Endodermal cell (in vitro differentiated cells): Measurements from ENCODE around the gene YAE1. TPM values are rescaled to one million over a fixed set of nuclear protein-coding genes. Genes with fewer than 3 reads are reported as not detected.

ENCODE experiments used
- DNase-seq: peaks from one replicate; pipeline ENCODE4 v3.0.0-alpha.2; 2017
- H3K27ac ChIP-seq: 2 replicates; pipeline ENCODE4 v1.5.1; 2013; ENCODE audit warnings: mild to moderate bottlenecking, low read depth, low read length, moderate library complexity
- H3K27me3 ChIP-seq: 2 replicates; pipeline ENCODE4 v1.6.1; 2013; ENCODE audit warnings: mild to moderate bottlenecking, low read length, moderate library complexity; ENCODE audit not compliant: insufficient read depth, control insufficient read depth, poor library complexity, severe bottlenecking
- H3K36me3 ChIP-seq: 2 replicates; pipeline ENCODE4 v1.7.0; 2013; ENCODE audit warnings: mild to moderate bottlenecking, low read length, moderate library complexity; ENCODE audit not compliant: control insufficient read depth, insufficient read depth
- H3K4me1 ChIP-seq: one replicate; pipeline ENCODE4 v1.7.0; 2013; ENCODE audit warnings: low read length; ENCODE audit not compliant: control insufficient read depth, insufficient read depth
- H3K4me3 ChIP-seq: 2 replicates; pipeline ENCODE4 v1.5.1; 2013; ENCODE audit warnings: mild to moderate bottlenecking, low read length, moderate library complexity
- H3K9ac ChIP-seq: 2 replicates; pipeline ENCODE4 v1.6.1; 2013; ENCODE audit warnings: mild to moderate bottlenecking, low read length, moderate library complexity; ENCODE audit not compliant: poor library complexity, severe bottlenecking; ENCODE audit errors: extremely low read depth
- H3K9me3 ChIP-seq: 2 replicates; pipeline ENCODE4 v1.6.1; 2013; ENCODE audit warnings: mild to moderate bottlenecking, low read length, moderate library complexity; ENCODE audit not compliant: control insufficient read depth
- H3K27ac Mint-ChIP-seq: 2 replicates; pipeline ENCODE4 v1.8.0; 2020; ENCODE audit warnings: mixed read lengths
- H3K27me3 Mint-ChIP-seq: 2 replicates; pipeline ENCODE4 v1.8.0; 2021; ENCODE audit warnings: mild to moderate bottlenecking, mixed read lengths; ENCODE audit not compliant: insufficient read depth
- H3K36me3 Mint-ChIP-seq: 2 replicates; pipeline ENCODE4 v1.8.0; 2020; ENCODE audit warnings: low read depth, mixed read lengths
- H3K4me1 Mint-ChIP-seq: 2 replicates; pipeline ENCODE4 v1.8.0; 2020; ENCODE audit warnings: mixed read lengths
- H3K4me3 Mint-ChIP-seq: 2 replicates; pipeline ENCODE4 v1.8.0; 2020; ENCODE audit warnings: mild to moderate bottlenecking, moderate library complexity, mixed read lengths
- H3K9me3 Mint-ChIP-seq: 2 replicates; pipeline ENCODE4 v1.8.0; 2020; ENCODE audit warnings: mild to moderate bottlenecking, mixed read lengths
- CTCF ChIP-seq: fragments of 200-600 bp; sonication (generic); conservative IDR thresholded peaks from 2 replicates; pipeline ENCODE4 v1.5.0; 2021; ENCODE audit warnings: antibody characterized with exemption, mild to moderate bottlenecking
- WGBS, 2 experiments: methylation state at CpG; one replicate each; pipeline versions ENCODE4 v1.1.5 to v1.1.7; 2013; ENCODE audit warnings: missing lambda C conversion rate in 2 of 2, mixed read lengths in 1 of 2; ENCODE audit not compliant: insufficient coverage in 1 of 2, insufficient read length in 1 of 2; 5-methylcytosine and 5-hydroxymethylcytosine counted together
- total RNA-seq, 2 donors: library from RNA; stranded (reverse); fragmentation: NEBNext Ultra II Directional in 1 of 2; extraction: Animal tissue kit (Norgen Biotek cat#: 25700) in 1 of 2; gene quantifications; 2 replicates in 1 of 2; 3 replicates in 1 of 2; pipeline ENCODE4 v1.2.1, GENCODE V29; 2021

The YAE1 gene
- total RNA-seq, 2 donors from 2014 or later: 20.9 to 30.0 TPM

- DNase-seq: no peak
- Mint-ChIP-seq H3K27me3 (peaks cover 19% of the 10 kb centered on the region), H3K36me3 (no peaks in the 10 kb centered on the region), H3K4me1 (peaks cover 13% of the 10 kb centered on the region), H3K4me3 (no peak overlapping the region), H3K9me3 (no peaks in the 10 kb centered on the region), H3K27ac (no peak overlapping the region)
- no peaks in the 10 kb centered on the region for H3K4me1 ChIP-seq
- no peaks in the 10 kb centered on the region for H3K9me3 ChIP-seq
- WGBS, 2 experiments: 94 to 100% methylated on average over 1 to 2 of the region's 2 CpGs
- H3K4me3 ChIP-seq: no peak overlapping the region
- no peak overlapping the region for H3K27ac ChIP-seq
- no peak for TF ChIP-seq CTCF
- H3K36me3 ChIP-seq: no peaks in the 10 kb centered on the region
- H3K27me3 ChIP-seq: no peaks in the 10 kb centered on the region
- H3K9ac ChIP-seq: no peak overlapping the region
Observed at GRCh38 chr7:39606352-39606751, 40.1 kb downstream of the YAE1 start.

GRCh38 chr7:39606941-39607340 is 40.7 kb downstream of the YAE1 start:
- H3K27me3 ChIP-seq: no peaks in the 10 kb centered on the region
- H3K9me3 ChIP-seq: no peaks in the 10 kb centered on the region
- no peaks in the 10 kb centered on the region for H3K4me1 ChIP-seq
- peaks cover 13% of the 10 kb centered on the region for H3K4me1 Mint-ChIP-seq
- no peak for TF ChIP-seq CTCF
- WGBS, 2 experiments: 86 to 100% methylated on average over 1 to 2 of the region's 2 CpGs
- no peak overlapping the region for H3K4me3 Mint-ChIP-seq
- H3K4me3 ChIP-seq: no peak overlapping the region
- no peak overlapping the region for H3K27ac ChIP-seq
- H3K9ac ChIP-seq: no peak overlapping the region
- no peaks in the 10 kb centered on the region for H3K9me3 Mint-ChIP-seq
- H3K27me3 Mint-ChIP-seq: peaks cover 19% of the 10 kb centered on the region
- no peaks in the 10 kb centered on the region for H3K36me3 ChIP-seq
- H3K36me3 Mint-ChIP-seq: no peaks in the 10 kb centered on the region
- no peak for DNase-seq
- H3K27ac Mint-ChIP-seq: no peak overlapping the region

GRCh38 chr7:39607865-39608264 is 41.7 kb downstream of the YAE1 start:
- Mint-ChIP-seq H3K27ac (no peak overlapping the region), H3K36me3 (no peaks in the 10 kb centered on the region), H3K4me3 (no peak overlapping the region), H3K4me1 (peaks cover 13% of the 10 kb centered on the region), H3K27me3 (peaks cover 19% of the 10 kb centered on the region), H3K9me3 (no peaks in the 10 kb centered on the region)
- Histone ChIP-seq H3K27ac (no peak overlapping the region), H3K36me3 (no peaks in the 10 kb centered on the region), H3K4me3 (no peak overlapping the region), H3K27me3 (no peaks in the 10 kb centered on the region), H3K9me3 (no peaks in the 10 kb centered on the region), H3K4me1 (no peaks in the 10 kb centered on the region), H3K9ac (no peak overlapping the region)
- WGBS, 2 experiments: 93% methylated on average over 2 of the region's 2 CpGs; no CpG with 5 or more reads in 1 of the 2 experiments
- no peak for TF ChIP-seq CTCF
- DNase-seq: no peak
